Transverse colon (tissue), 4 donors: ENCODE measurements around the gene LAD1. TPM values are rescaled to one million over a fixed set of nuclear protein-coding genes. Genes with fewer than 3 reads are reported as not detected.

Experiments used
- DNase-seq: peaks from one replicate; pipeline ENCODE4 v3.0.0-alpha.2; 2019
- H3K27ac ChIP-seq, 4 donors: fragments of 200-600 bp; sonication (generic); 2 replicates each; pipeline ENCODE4 v1.5.1; 2016 to 2018; ENCODE audit warnings: inconsistent platforms in 4 of 4
- H3K27me3 ChIP-seq: fragments of 200-600 bp; sonication (generic); 2 replicates; pipeline ENCODE4 v1.5.1; 2017; ENCODE audit warnings: inconsistent platforms
- H3K36me3 ChIP-seq, 4 donors: fragments of 200-600 bp; sonication (generic); 2 replicates each; pipeline ENCODE4 v1.5.1; 2017 to 2019; ENCODE audit warnings: inconsistent platforms in 4 of 4
- H3K4me1 ChIP-seq, 4 donors: fragments of 200-600 bp; sonication (generic); 2 replicates each; pipeline ENCODE4 v1.5.1; 2017 to 2020; ENCODE audit warnings: inconsistent platforms in 4 of 4
- H3K4me3 ChIP-seq, 4 donors: fragments of 200-600 bp; sonication (generic); 1 replicate in 1 of 4; 2 replicates in 3 of 4; pipeline versions ENCODE4 v1.5.1 to v1.6.1; 2017 to 2019; ENCODE audit warnings: inconsistent platforms in 4 of 4
- H3K9me3 ChIP-seq, 2 donors: fragments of 200-600 bp; sonication (generic); 2 replicates each; pipeline ENCODE4 v1.5.1; 2017 to 2019; ENCODE audit warnings: inconsistent platforms in 2 of 2
- CTCF ChIP-seq, 5 experiments: fragments of 200-600 bp in 3 of 5; fragments of 450-650 bp in 2 of 5; sonication (generic) in 3 of 5; IDR thresholded peaks; 1 replicate in 2 of 5; 2 replicates in 3 of 5; pipeline ENCODE4 v1.5.1; 2016 to 2017; ENCODE audit warnings: antibody characterized with exemption in 5 of 5, inconsistent platforms in 3 of 5, mild to moderate bottlenecking in 2 of 5, moderate library complexity in 1 of 5
- EP300 ChIP-seq: sonication (generic); formaldehyde crosslinking; IDR thresholded peaks from one replicate; pipeline ENCODE4 v1.6.1; 2017; ENCODE audit warnings: antibody characterized with exemption, low read depth
- POLR2A ChIP-seq: fragments of 450-650 bp; IDR thresholded peaks from one replicate; pipeline ENCODE4 v1.6.1; 2016; ENCODE audit warnings: antibody characterized with exemption, mild to moderate bottlenecking, moderate library complexity
- POLR2AphosphoS5 ChIP-seq, 3 donors: sonication (generic); formaldehyde crosslinking; IDR thresholded peaks; one replicate each; pipeline ENCODE4 v1.6.1; 2016; ENCODE audit warnings: antibody characterized with exemption in 3 of 3
- WGBS, 2 donors: methylation state at CpG; one replicate each; pipeline ENCODE4 v1.1.5; 2018; ENCODE audit warnings: low coverage in 1 of 2; 5-methylcytosine and 5-hydroxymethylcytosine counted together
- in situ Hi-C, 4 donors: fragments of 200-750 bp; cut with MboI; loops; one replicate each; pipeline versions ENCODE4 v1.15.0 to v1.15.1; 2017; ENCODE audit warnings: low sequenced_read_pairs in 3 of 4, low pct_ligation_motif_present in 1 of 4, low pct_unique_long_range_greater_than_20kb in 1 of 4
- intact Hi-C: fragments of 100-400 bp; cut with DNase I; formaldehyde crosslinking; loops from one replicate; pipeline ENCODE4 v1.15.1; 2023; ENCODE audit warnings: low total_unique reads
- total RNA-seq, 4 donors: library from RNA; depleted of rRNA; stranded (reverse); fragments of >200 nt; gene quantifications; one replicate each; pipeline ENCODE4 v1.1.0, GENCODE V29; 2016

LAD1 gene
- total RNA-seq, 4 donors from 2014 or later: 142 to 215 (median 177) TPM

GRCh38 chr1:201334325-201335173, 64.6 kb downstream of the LAD1 start:
- Histone ChIP-seq H3K36me3 (no peaks in the 10 kb centered on the region), H3K4me3 (no peak overlapping the region), H3K27me3 (no peaks in the 10 kb centered on the region), H3K9me3 (no peaks in the 10 kb centered on the region), H3K27ac (no peak overlapping the region), H3K4me1 (no peaks in the 10 kb centered on the region)
- 80 to 81% methylated on average over 9 to 11 of the region's 11 CpGs for WGBS, 2 donors
- no peak for TF ChIP-seq CTCF (IDR thresholded peaks at IDR 0.05)
- TF ChIP-seq POLR2A: no peak
- TF ChIP-seq POLR2AphosphoS5 (IDR thresholded peaks at IDR 0.05): no peak
- no peak for TF ChIP-seq EP300
- in situ Hi-C loops (no loop called here), intact Hi-C loops (no loop called here)
- no peak for DNase-seq

GRCh38 chr1:201332616-201333335, 66.3 kb downstream of the LAD1 start:
- intact Hi-C loops (no loop called here), in situ Hi-C loops (no loop called here)
- no peak overlapping the region for H3K4me3 ChIP-seq
- no peaks in the 10 kb centered on the region for H3K9me3 ChIP-seq
- no peak overlapping the region for H3K27ac ChIP-seq
- no peaks in the 10 kb centered on the region for H3K36me3 ChIP-seq
- no peak for TF ChIP-seq EP300
- TF ChIP-seq POLR2A: no peak
- no peak for TF ChIP-seq CTCF (IDR thresholded peaks at IDR 0.05)
- TF ChIP-seq POLR2AphosphoS5 (IDR thresholded peaks at IDR 0.05): no peak
- 83 to 96% methylated on average over 4 to 10 of the region's 10 CpGs for WGBS, 2 donors
- DNase-seq: no peak
- no peaks in the 10 kb centered on the region for H3K4me1 ChIP-seq
- H3K27me3 ChIP-seq: no peaks in the 10 kb centered on the region

GRCh38 chr1:201332021-201332420, 67.1 kb downstream of the LAD1 start:
- Histone ChIP-seq H3K4me1 (no peaks in the 10 kb centered on the region), H3K9me3 (no peaks in the 10 kb centered on the region), H3K27ac (no peak overlapping the region), H3K36me3 (no peaks in the 10 kb centered on the region), H3K27me3 (no peaks in the 10 kb centered on the region), H3K4me3 (no peak overlapping the region)
- TF ChIP-seq POLR2AphosphoS5 (IDR thresholded peaks at IDR 0.05) (no peak), CTCF (IDR thresholded peaks at IDR 0.05) (no peak), EP300 (no peak), POLR2A (no peak)
- 93% methylated on average over 8 of the region's 8 CpGs; no CpG with 5 or more reads in 1 of the 2 donors for WGBS, 2 donors
- intact Hi-C loops: no loop called here
- DNase-seq: no peak
- in situ Hi-C loops: no loop called here

- in situ Hi-C loops: no loop called here
- no peak for DNase-seq
These were observed 68.0 kb downstream of the LAD1 start for GRCh38 chr1:201331166-201331565.

More at GRCh38 chr1:201331166-201331565, 68.0 kb downstream of the LAD1 start:
- Histone ChIP-seq H3K36me3 (no peaks in the 10 kb centered on the region), H3K27ac (no peak overlapping the region), H3K4me1 (no peaks in the 10 kb centered on the region), H3K4me3 (no peak overlapping the region), H3K27me3 (no peaks in the 10 kb centered on the region), H3K9me3 (no peaks in the 10 kb centered on the region)
- intact Hi-C loops: no loop called here
- TF ChIP-seq POLR2A: no peak
- no peak for TF ChIP-seq CTCF (IDR thresholded peaks at IDR 0.05)
- no peak for TF ChIP-seq EP300
- no peak for TF ChIP-seq POLR2AphosphoS5 (IDR thresholded peaks at IDR 0.05)
- 83 to 100% methylated on average over 1 to 7 of the region's 7 CpGs for WGBS, 2 donors
